Naive thymus-derived CD4-positive, alpha-beta T cell (primary cell): ENCODE results near the gene SSBP2. TPM values are rescaled to one million over a fixed set of nuclear protein-coding genes. Genes with fewer than 3 reads are reported as not detected.

Experiments used
- ATAC-seq: fragments of 150-1000 bp; cut with Tn5 transposase; 2 replicates; pipeline ENCODE4 v1.10.0; 2021; ENCODE audit warnings: mild to moderate bottlenecking, moderate library complexity
- CTCF ChIA-PET: fragments of 350-600 bp; sonication (Branson Sonifier 250); formaldehyde crosslinking; loops from one replicate; lab custom pipeline; 2021; ENCODE audit warnings: antibody characterized with exemption; lab: Charles Lee
- POLR2A ChIA-PET: fragments of 350-600 bp; sonication (Branson Sonifier 250); formaldehyde crosslinking; loops from one replicate; lab custom pipeline; 2021; ENCODE audit warnings: antibody characterized with exemption, inconsistent platforms; lab: Charles Lee
- DNase-seq, 9 donors: peaks; one replicate each; pipeline versions ENCODE4 v3.0.0 to v3.0.0-alpha.2; 2020 to 2022; ENCODE audit warnings: mixed read lengths in 1 of 9
- H3K27ac ChIP-seq: one replicate; pipeline ENCODE4 v1.7.0; 2013; ENCODE audit warnings: mild to moderate bottlenecking, low read depth, low read length, moderate library complexity
- H3K27me3 ChIP-seq, 2 donors: one replicate each; pipeline ENCODE4 v1.7.0; 2013; ENCODE audit warnings: low read length in 2 of 2, mild to moderate bottlenecking in 2 of 2, moderate library complexity in 2 of 2; ENCODE audit not compliant: control insufficient read depth in 2 of 2, insufficient read depth in 2 of 2
- H3K36me3 ChIP-seq, 3 experiments: 1 replicate in 2 of 3; 2 replicates in 1 of 3; pipeline ENCODE4 v1.7.0; 2013; ENCODE audit warnings: low read length in 3 of 3, mild to moderate bottlenecking in 3 of 3, moderate library complexity in 1 of 3; ENCODE audit not compliant: insufficient read depth in 3 of 3, control insufficient read depth in 2 of 3
- H3K4me1 ChIP-seq, 2 donors: one replicate each; pipeline ENCODE4 v1.7.0; 2013; ENCODE audit warnings: low read length in 2 of 2, mild to moderate bottlenecking in 2 of 2, moderate library complexity in 1 of 2; ENCODE audit not compliant: control insufficient read depth in 2 of 2, insufficient read depth in 2 of 2
- H3K4me3 ChIP-seq: 2 replicates; pipeline ENCODE4 v1.7.0; 2013; ENCODE audit warnings: mild to moderate bottlenecking, low read length
- H3K9me3 ChIP-seq, 3 experiments: 1 replicate in 2 of 3; 2 replicates in 1 of 3; pipeline ENCODE4 v1.7.0; 2013; ENCODE audit warnings: low read length in 3 of 3; ENCODE audit not compliant: control insufficient read depth in 2 of 3
- H3K27ac Mint-ChIP-seq, 9 donors: one replicate each; pipeline ENCODE4 v1.8.0; 2020 to 2022; ENCODE audit warnings: mixed read lengths in 9 of 9, mild to moderate bottlenecking in 8 of 9, moderate library complexity in 5 of 9, inconsistent platforms in 2 of 9
- H3K27me3 Mint-ChIP-seq, 5 donors: one replicate each; pipeline ENCODE4 v1.8.0; 2021 to 2022; ENCODE audit warnings: mixed read lengths in 5 of 5, mild to moderate bottlenecking in 1 of 5
- H3K36me3 Mint-ChIP-seq, 5 donors: one replicate each; pipeline ENCODE4 v1.8.0; 2020 to 2022; ENCODE audit warnings: mixed read lengths in 5 of 5, mild to moderate bottlenecking in 3 of 5, inconsistent platforms in 1 of 5
- H3K4me1 Mint-ChIP-seq, 7 donors: one replicate each; pipeline ENCODE4 v1.8.0; 2020 to 2022; ENCODE audit warnings: mixed read lengths in 7 of 7, mild to moderate bottlenecking in 3 of 7, inconsistent platforms in 1 of 7
- H3K4me3 Mint-ChIP-seq, 10 donors: one replicate each; pipeline ENCODE4 v1.8.0; 2020 to 2022; ENCODE audit warnings: mild to moderate bottlenecking in 10 of 10, mixed read lengths in 10 of 10, moderate library complexity in 6 of 10, inconsistent platforms in 2 of 10
- H3K9me3 Mint-ChIP-seq, 11 donors: one replicate each; pipeline ENCODE4 v1.8.0; 2020 to 2022; ENCODE audit warnings: mixed read lengths in 11 of 11, mild to moderate bottlenecking in 4 of 11, inconsistent platforms in 1 of 11, moderate library complexity in 1 of 11
- intact Hi-C, 2 donors: fragments of 100-400 bp; cut with micrococcal nuclease; formaldehyde crosslinking; loops; one replicate each; pipeline ENCODE4 v1.15.1; 2023
- polyA plus RNA-seq, 2 donors: library from polyadenylated mRNA; unstranded; fragments of 300-500 nt; fragmentation: Illumina TruSeq; gene quantifications; one replicate each; pipeline ENCODE4 v1.2.3, GENCODE V29; 2021
- total RNA-seq, 6 experiments: library from RNA in 5 of 6; stranded (reverse) in 5 of 6; gene quantifications; 1 replicate in 5 of 6; 2 replicates in 1 of 6; pipeline ENCODE4 v1.2.3 and lab custom pipeline; 2021 to 2026

Gene SSBP2
- total and polyA plus RNA-seq, 7 experiments from 2014 or later = 36.7 to 99.8 (median 70.7) TPM

GRCh38 chr5:81426359-81427030 lies 324.4 kb downstream of the SSBP2 start:
- peaks cover 0 to 13% (median 3%) of the 10 kb centered on the region in 5 donors for H3K36me3 Mint-ChIP-seq
- ChIA-PET CTCF (interaction anchor here (0.6 to 3.8 kb wide), 9 partner anchors 12 to 831 kb away, joined by 3 to 30 read pairs (median 3); partner anchors contain the start of gene SSBP2), POLR2A (no interaction called here)
- intact Hi-C loops = loop anchor here (1.0 to 5.0 kb wide), 4 partner anchors 81 to 546 kb away; partner anchors contain the start of genes ATG10 (in 2 of the 2) and SSBP2 (in 1 of the 2)
- no peak overlapping the region for H3K4me3 ChIP-seq
- H3K27ac ChIP-seq = no peak overlapping the region
- no peak overlapping the region for H3K4me3 Mint-ChIP-seq
- peak overlapping the region in 8 of 9 donors; percentile 9 to 74 (median 48) for H3K27ac Mint-ChIP-seq
- no peak for DNase-seq
- ATAC-seq = no peak
- H3K4me1 ChIP-seq = peaks cover 0 to 6% of the 10 kb centered on the region in 2 donors
- no peaks in the 10 kb centered on the region for H3K27me3 ChIP-seq
- no peaks in the 10 kb centered on the region for H3K9me3 ChIP-seq
- no peaks in the 10 kb centered on the region for H3K9me3 Mint-ChIP-seq
- no peaks in the 10 kb centered on the region for H3K36me3 ChIP-seq
- no peaks in the 10 kb centered on the region for H3K27me3 Mint-ChIP-seq
- H3K4me1 Mint-ChIP-seq = peaks cover 3 to 24% (median 13%) of the 10 kb centered on the region in 7 donors

GRCh38 chr5:81425569-81425968 lies 325.3 kb downstream of the SSBP2 start:
- Mint-ChIP-seq H3K9me3 (no peaks in the 10 kb centered on the region), H3K4me1 (peaks cover 3 to 25% (median 13%) of the 10 kb centered on the region in 7 donors), H3K27me3 (no peaks in the 10 kb centered on the region), H3K36me3 (peaks cover 0 to 21% (median 8%) of the 10 kb centered on the region in 5 donors), H3K4me3 (peak overlapping the region in 2 of 10 donors; percentile 6 to 8), H3K27ac (peak overlapping the region in 6 of 9 donors; percentile 9 to 65 (median 48))
- Histone ChIP-seq H3K27ac (no peak overlapping the region), H3K4me3 (no peak overlapping the region), H3K27me3 (no peaks in the 10 kb centered on the region), H3K9me3 (no peaks in the 10 kb centered on the region), H3K36me3 (peaks cover 0 to 2% (median 0%) of the 10 kb centered on the region in 3 experiments), H3K4me1 (peaks cover 0 to 6% of the 10 kb centered on the region in 2 donors)
- ATAC-seq = peak; percentile 73
- CTCF ChIA-PET = interaction anchor here (0.7 to 3.8 kb wide), 11 partner anchors 9 to 832 kb away, joined by 3 to 30 read pairs (median 4); partner anchors contain the start of gene SSBP2
- POLR2A ChIA-PET = no interaction called here
- DNase-seq = peak in 7 of 9 donors; percentile 15 to 72 (median 58)
- intact Hi-C loops = loop anchor here (1.0 to 5.0 kb wide), 10 partner anchors 82 to 834 kb away; partner anchors contain the start of genes ATG10 (in 2 of the 2) and SSBP2 (in 1 of the 2)

DNA sequence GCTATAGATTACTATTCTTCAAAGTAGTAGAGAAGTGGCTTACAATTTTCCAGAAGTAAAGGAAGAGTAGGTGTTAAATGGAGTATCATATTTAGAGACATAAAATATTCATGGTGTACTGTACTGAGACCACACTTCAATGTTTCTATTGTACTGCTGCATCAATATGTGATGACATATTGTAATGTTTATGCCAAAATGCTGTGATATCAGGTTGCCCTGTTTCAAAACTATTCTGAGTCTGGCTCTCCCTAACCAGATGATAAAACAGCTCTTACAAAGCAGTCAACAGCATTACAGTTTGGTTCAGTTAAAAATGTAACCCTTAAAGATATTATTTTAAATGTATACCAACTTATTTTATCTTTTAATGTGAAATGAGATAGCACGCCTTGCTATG lies 326.2 kb downstream of the SSBP2 start:
- Histone ChIP-seq H3K4me3 (no peak overlapping the region), H3K27ac (no peak overlapping the region), H3K4me1 (peaks cover 0 to 6% of the 10 kb centered on the region in 2 donors), H3K27me3 (no peaks in the 10 kb centered on the region), H3K9me3 (no peaks in the 10 kb centered on the region), H3K36me3 (peaks cover 0 to 10% (median 7%) of the 10 kb centered on the region in 3 experiments)
- DNase-seq (no peak), ATAC-seq (no peak)
- Mint-ChIP-seq H3K27me3 (no peaks in the 10 kb centered on the region), H3K9me3 (no peaks in the 10 kb centered on the region), H3K27ac (no peak overlapping the region), H3K4me1 (peaks cover 3 to 33% (median 13%) of the 10 kb centered on the region in 7 donors), H3K36me3 (peaks cover 0 to 29% (median 14%) of the 10 kb centered on the region in 5 donors), H3K4me3 (no peak overlapping the region)
- intact Hi-C loops = loop anchor here (1.0 to 5.0 kb wide), 10 partner anchors 83 to 835 kb away; partner anchors contain the start of genes ATG10 (in 2 of the 2) and SSBP2 (in 1 of the 2)
- CTCF ChIA-PET = interaction anchor here (0.6 to 3.8 kb wide), 8 partner anchors 9 to 833 kb away, joined by 3 to 30 read pairs (median 4); no protein-coding TSS in a partner anchor
- POLR2A ChIA-PET = no interaction called here

- Histone ChIP-seq H3K36me3 (peaks cover 0 to 11% (median 7%) of the 10 kb centered on the region in 3 experiments), H3K27ac (no peak overlapping the region), H3K4me3 (no peak overlapping the region), H3K4me1 (peaks cover 0 to 6% of the 10 kb centered on the region in 2 donors), H3K9me3 (no peaks in the 10 kb centered on the region), H3K27me3 (no peaks in the 10 kb centered on the region)
- H3K9me3 Mint-ChIP-seq = no peaks in the 10 kb centered on the region
- H3K36me3 Mint-ChIP-seq = peaks cover 0 to 39% (median 19%) of the 10 kb centered on the region in 5 donors
- no peaks in the 10 kb centered on the region for H3K27me3 Mint-ChIP-seq
- DNase-seq (no peak), ATAC-seq (no peak)
- CTCF ChIA-PET = interaction anchor here (0.6 to 1.7 kb wide), 2 partner anchors 646 to 743 kb away, joined by 3 to 6 read pairs; no protein-coding TSS in a partner anchor
- POLR2A ChIA-PET = no interaction called here
- peaks cover 3 to 41% (median 13%) of the 10 kb centered on the region in 7 donors for H3K4me1 Mint-ChIP-seq
- no peak overlapping the region for H3K27ac Mint-ChIP-seq
- no peak overlapping the region for H3K4me3 Mint-ChIP-seq
- intact Hi-C loops = no loop called here
Measured at GRCh38 chr5:81422671-81423070, 328.2 kb downstream of the SSBP2 start.

- Histone ChIP-seq H3K27me3 (no peaks in the 10 kb centered on the region), H3K4me1 (no peaks in the 10 kb centered on the region), H3K9me3 (no peaks in the 10 kb centered on the region), H3K27ac (no peak overlapping the region), H3K4me3 (no peak overlapping the region), H3K36me3 (peaks cover 0 to 13% (median 11%) of the 10 kb centered on the region in 3 experiments)
- H3K36me3 Mint-ChIP-seq = peaks cover 4 to 54% (median 25%) of the 10 kb centered on the region in 5 donors
- POLR2A ChIA-PET = no interaction called here
- H3K4me3 Mint-ChIP-seq = peak overlapping the region in 1 of 10 donors; percentile 27
- peaks cover 0 to 31% (median 0%) of the 10 kb centered on the region in 7 donors for H3K4me1 Mint-ChIP-seq
- intact Hi-C loops = no loop called here
- no peaks in the 10 kb centered on the region for H3K9me3 Mint-ChIP-seq
- peak overlapping the region in 3 of 9 donors; percentile 3 to 77 (median 38) for H3K27ac Mint-ChIP-seq
- H3K27me3 Mint-ChIP-seq = no peaks in the 10 kb centered on the region
- ATAC-seq (peak; percentile 61), DNase-seq (no peak)
- CTCF ChIA-PET = no interaction called here
Measured at GRCh38 chr5:81420039-81420667, 330.7 kb downstream of the SSBP2 start.

- Mint-ChIP-seq H3K4me1 (peaks cover 0 to 31% (median 0%) of the 10 kb centered on the region in 7 donors), H3K27ac (no peak overlapping the region), H3K4me3 (no peak overlapping the region), H3K27me3 (no peaks in the 10 kb centered on the region), H3K36me3 (peaks cover 4 to 56% (median 26%) of the 10 kb centered on the region in 5 donors), H3K9me3 (no peaks in the 10 kb centered on the region)
- Histone ChIP-seq H3K4me3 (no peak overlapping the region), H3K27ac (no peak overlapping the region), H3K9me3 (no peaks in the 10 kb centered on the region), H3K4me1 (no peaks in the 10 kb centered on the region), H3K36me3 (peaks cover 0 to 13% (median 11%) of the 10 kb centered on the region in 3 experiments), H3K27me3 (no peaks in the 10 kb centered on the region)
- ATAC-seq (no peak), DNase-seq (no peak)
- intact Hi-C loops = no loop called here
- ChIA-PET POLR2A (no interaction called here), CTCF (interaction anchor here (0.5 kb wide), 1 partner anchor 326 kb away, joined by 6 read pairs; no protein-coding TSS in a partner anchor)
Measured at GRCh38 chr5:81418606-81419005, 332.3 kb downstream of the SSBP2 start.
